A549 (cell line): Measurements from ENCODE around the gene PTPRE. TPM values are rescaled to one million over a fixed set of nuclear protein-coding genes. Genes with fewer than 3 reads are reported as not detected.

Source experiments
- ATAC-seq, 2 experiments: fragments of 200-7000 bp in 1 of 2; fragments of >200 bp in 1 of 2; cut with Nextera tagmentation in 1 of 2; cut with Tn5 transposase in 1 of 2; 3 replicates each; pipeline versions ENCODE4 v1.8.0 to v1.9.1; 2018 to 2020; ENCODE audit warnings: mild to moderate bottlenecking in 1 of 2, moderate library complexity in 1 of 2
- CTCF ChIA-PET: fragments of 300-600 bp; sonication (Branson Sonifier 250); formaldehyde crosslinking; extraction: SDS; loops from one replicate; lab custom pipeline; 2021; ENCODE audit warnings: antibody characterized with exemption, inconsistent platforms; lab: Yijun Ruan, JAX
- POLR2A ChIA-PET: fragments of 350-600 bp; formaldehyde crosslinking; extraction: SDS; loops from one replicate; lab custom pipeline; 2021; ENCODE audit warnings: antibody characterized with exemption, inconsistent platforms; lab: Yijun Ruan, JAX
- DNase-seq, 2 experiments: peaks; one replicate each; pipeline versions ENCODE4 v3.0.0 to v3.0.0-alpha.2; 2011 to 2016; ENCODE audit warnings: low read depth in 1 of 2, low spot score in 1 of 2
- FAIRE-seq: peaks from 2 replicates; lab custom pipeline; 2011; peaks lifted over from hg19 to GRCh38; lab: Jason Lieb, UNC
- H3K27ac ChIP-seq, 2 experiments: fragments of >200 bp; sonication (Bioruptor Twin); formaldehyde crosslinking; 3 replicates each; pipeline ENCODE4 v1.5.1; 2016 to 2017
- H3K4me1 ChIP-seq: fragments of >200 bp; sonication (Bioruptor Twin); formaldehyde crosslinking; 3 replicates; pipeline ENCODE4 v1.6.1; 2016
- H3K4me2 ChIP-seq: fragments of >200 bp; sonication (Bioruptor Twin); formaldehyde crosslinking; 3 replicates; pipeline ENCODE4 v1.6.1; 2016
- H3K4me3 ChIP-seq: fragments of >200 bp; sonication (Bioruptor Twin); formaldehyde crosslinking; 3 replicates; pipeline ENCODE4 v1.5.1; 2016
- H3K9me3 ChIP-seq: fragments of >200 bp; sonication (Bioruptor Twin); formaldehyde crosslinking; 3 replicates; pipeline ENCODE4 v1.6.1; 2016
- ATOH8 ChIP-seq: fragments of 250-450 bp; sonication (Bioruptor Pico); IDR thresholded peaks from 2 replicates; pipeline ENCODE4 v1.5.0; 2020; ENCODE audit warnings: low read depth, mild to moderate bottlenecking, moderate library complexity
- BCL3 ChIP-seq: fragments of >200 bp; sonication (Bioruptor Twin); formaldehyde crosslinking; IDR thresholded peaks from 3 replicates; pipeline ENCODE4 v1.6.1; 2016
- CBX2 ChIP-seq: fragments of 200-600 bp; sonication (generic); IDR thresholded peaks from 2 replicates; pipeline ENCODE4 v1.6.1; 2016; ENCODE audit warnings: low read depth, mild to moderate bottlenecking, borderline replicate concordance
- CEBPB ChIP-seq, 2 experiments: fragments of >200 bp in 1 of 2; sonication (Bioruptor Twin) in 1 of 2; formaldehyde crosslinking in 1 of 2; IDR thresholded peaks; 2 replicates each; pipeline ENCODE4 v1.6.1; 2012 to 2016
- CHD4 ChIP-seq: fragments of 200-600 bp; sonication (generic); IDR thresholded peaks from 2 replicates; pipeline ENCODE4 v1.6.1; 2016; ENCODE audit warnings: antibody characterized with exemption, mild to moderate bottlenecking, borderline replicate concordance
- EHMT2 ChIP-seq: fragments of 200-600 bp; sonication (generic); IDR thresholded peaks from 2 replicates; pipeline ENCODE4 v1.6.1; 2016; ENCODE audit warnings: antibody characterized with exemption, low read depth, mild to moderate bottlenecking, moderate library complexity
- EP300 ChIP-seq, 2 experiments: fragments of >200 bp; sonication (Bioruptor Twin); formaldehyde crosslinking; IDR thresholded peaks; 2 replicates in 1 of 2; 3 replicates in 1 of 2; pipeline ENCODE4 v1.6.1; 2016 to 2017
- ESRRA ChIP-seq: fragments of 150-350 bp; IDR thresholded peaks from 2 replicates; pipeline ENCODE4 v1.6.1; 2014; ENCODE audit warnings: mild to moderate bottlenecking, low read length, borderline replicate concordance
- HMGXB4 ChIP-seq: fragments of 250-450 bp; sonication (Bioruptor Pico); IDR thresholded peaks from 2 replicates; pipeline ENCODE4 v1.5.0; 2021; ENCODE audit warnings: mild to moderate bottlenecking, moderate library complexity, borderline replicate concordance
- HOXB5 ChIP-seq: fragments of 250-450 bp; sonication (Bioruptor Pico); IDR thresholded peaks from 2 replicates; pipeline ENCODE4 v1.5.0; 2020; ENCODE audit warnings: mild to moderate bottlenecking, moderate library complexity
- KDM1A ChIP-seq: fragments of 200-600 bp; sonication (generic); IDR thresholded peaks from 2 replicates; pipeline ENCODE4 v1.6.1; 2016; ENCODE audit warnings: low read depth, mild to moderate bottlenecking
- MYC ChIP-seq: IDR thresholded peaks from 2 replicates; pipeline ENCODE4 v1.6.1; 2012; ENCODE audit warnings: mild to moderate bottlenecking, inconsistent platforms, low read length, improper control_type of control experiment, borderline replicate concordance
- PHF8 ChIP-seq: fragments of 200-600 bp; sonication (generic); IDR thresholded peaks from 2 replicates; pipeline ENCODE4 v1.6.1; 2016; ENCODE audit warnings: low read depth, mild to moderate bottlenecking, antibody characterized with exemption, moderate library complexity, borderline replicate concordance
- RARB ChIP-seq: fragments of 250-450 bp; sonication (Bioruptor Pico); IDR thresholded peaks from 2 replicates; pipeline ENCODE4 v1.8.0; 2021; ENCODE audit warnings: mild to moderate bottlenecking, moderate library complexity
- SREBF2 ChIP-seq: fragments of 450-650 bp; IDR thresholded peaks from 2 replicates; pipeline ENCODE4 v1.6.1; 2014; ENCODE audit warnings: mild to moderate bottlenecking, moderate library complexity
- USF2 ChIP-seq: fragments of 450-650 bp; IDR thresholded peaks from 2 replicates; pipeline ENCODE4 v1.6.1; 2014; ENCODE audit warnings: antibody characterized with exemption
- ZSCAN20 ChIP-seq: fragments of 250-450 bp; sonication (Bioruptor Pico); IDR thresholded peaks from 2 replicates; pipeline ENCODE4 v1.8.0; 2022; ENCODE audit warnings: mild to moderate bottlenecking, moderate library complexity
- WGBS: methylation state at CpG from one replicate; pipeline ENCODE4 v1.1.6; 2017; ENCODE audit errors: missing lambda C conversion rate; 5-methylcytosine and 5-hydroxymethylcytosine counted together
- polyA plus RNA-seq, 4 experiments: library from polyadenylated mRNA; depleted of rRNA in 3 of 4; stranded (reverse); fragments of >200 nt; fragmentation: RNase III in 1 of 4; extraction: RNeasy Plus Mini Kit Qiagen cat#74134 plus additional on column Dnase treatment in 1 of 4; gene quantifications; 2 replicates in 3 of 4; 3 replicates in 1 of 4; pipeline ENCODE4 v1.2.3, GENCODE V29; 2011 to 2017

Gene PTPRE
- polyA plus RNA-seq, 2 of the 4 experiments (the other 2 are of a cell fraction): 0.31 to 1.5 TPM

GRCh38 chr10:127907411-127908105 is 655 bp downstream of the PTPRE start:
- H3K4me1 ChIP-seq: peaks cover 13% of the 10 kb centered on the region; the same call in 1 of the 3 replicates
- no peak for TF ChIP-seq HMGXB4 (CRISPR knock-in tag)
- TF ChIP-seq SREBF2: no peak
- no peak for TF ChIP-seq ATOH8
- TF ChIP-seq RARB (CRISPR knock-in tag): no peak
- TF ChIP-seq PHF8: no peak
- no peak for TF ChIP-seq HOXB5 (CRISPR knock-in tag)
- TF ChIP-seq CBX2: no peak
- no peak for TF ChIP-seq ESRRA
- TF ChIP-seq ZSCAN20 (CRISPR knock-in tag): no peak
- TF ChIP-seq BCL3: no peak
- TF ChIP-seq EP300 (IDR thresholded peaks at IDR 0.05): no peak
- TF ChIP-seq CEBPB (IDR thresholded peaks at IDR 0.05): no peak
- no peak for TF ChIP-seq MYC
- TF ChIP-seq EHMT2: no peak
- no peak for TF ChIP-seq KDM1A
- no peak for TF ChIP-seq CHD4
- TF ChIP-seq, all 56 proteins: peak for 0
- ATAC-seq: peak; percentile 7 to 22; a peak in 2 of 6 replicates
- CTCF ChIA-PET: interaction anchor here (0.5 to 6.4 kb wide), 40 partner anchors 10 to 718 kb away, joined by 3 to 229 read pairs (median 5); no protein-coding TSS in a partner anchor
- Histone ChIP-seq H3K4me2 (peak overlapping the region; percentile 100), H3K4me3 (peak overlapping the region; percentile 73), H3K27ac (peak overlapping the region; percentile 67 to 86), H3K9me3 (no peaks in the 10 kb centered on the region)
- POLR2A ChIA-PET: interaction anchor here (1.0 kb wide), 1 partner anchor 162 kb away, joined by 3 read pairs; no protein-coding TSS in a partner anchor
- DNase-seq: no peak
- WGBS: 22% methylated on average over 14 of the region's 65 CpGs
- no peak for FAIRE-seq

GRCh38 chr10:127908106-127908958 is 1.4 kb downstream of the PTPRE start:
- no peak for DNase-seq
- 59% methylated on average over 13 of the region's 13 CpGs for WGBS
- CTCF ChIA-PET: interaction anchor here (1.0 to 6.4 kb wide), 4 partner anchors 14 to 163 kb away, joined by 3 to 229 read pairs (median 46); no protein-coding TSS in a partner anchor
- Histone ChIP-seq H3K4me1 (peaks cover 13% of the 10 kb centered on the region; the same call in 1 of the 3 replicates), H3K27ac (peak overlapping the region in 1 of 2 experiments; percentile 86; a peak in 2 of 6 replicates), H3K4me2 (peak overlapping the region; percentile 100), H3K9me3 (no peaks in the 10 kb centered on the region), H3K4me3 (no peak overlapping the region)
- TF ChIP-seq HOXB5 (CRISPR knock-in tag): no peak
- peak; percentile 40; the same call in 1 of the 2 replicates for TF ChIP-seq USF2
- POLR2A ChIA-PET: no interaction called here
- no peak for ATAC-seq
- FAIRE-seq: no peak
